ENCODE results near the gene POLR3A.

DNA sequence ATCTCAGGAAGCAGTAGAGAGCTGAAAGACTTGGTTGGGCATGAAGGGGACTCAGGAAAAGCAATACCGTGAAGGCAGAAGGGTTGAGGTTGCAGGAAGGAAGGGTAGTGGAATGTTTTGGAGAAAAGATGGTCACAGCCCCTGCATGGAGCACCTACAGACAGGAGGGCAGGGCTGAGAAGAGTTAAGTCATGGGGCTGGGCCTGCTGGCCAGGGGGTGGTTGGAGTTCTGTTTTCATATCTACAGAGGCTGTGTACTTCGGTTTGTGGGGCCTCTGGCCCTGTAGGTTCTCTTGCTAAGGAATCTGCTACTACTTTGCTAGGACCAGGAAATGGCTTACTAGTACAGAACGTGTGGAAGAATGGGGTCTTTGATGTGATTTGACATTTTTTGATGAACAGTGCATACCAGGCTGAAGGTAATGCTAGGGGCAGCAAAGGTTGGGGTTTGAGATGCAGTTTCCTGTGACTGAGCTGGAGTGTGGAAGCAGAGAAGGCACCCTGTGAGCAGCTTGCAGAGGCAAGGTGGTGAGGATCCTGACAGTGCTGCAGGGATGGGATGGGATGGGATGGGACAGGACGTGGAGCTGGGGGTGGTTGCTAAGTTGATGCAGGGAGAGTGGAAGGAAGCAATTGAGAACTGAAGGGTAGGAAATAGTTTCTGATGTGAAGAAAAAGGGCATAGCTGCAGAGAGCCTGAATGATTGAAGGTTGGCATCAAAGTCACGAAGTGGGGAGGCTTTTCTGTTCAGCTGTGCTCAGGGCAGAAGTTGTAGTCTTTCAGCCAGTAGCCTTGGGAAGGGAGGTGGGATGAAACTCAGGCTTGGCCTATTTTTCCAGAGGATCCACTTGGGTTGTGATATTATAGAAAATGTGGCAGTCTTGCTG lies 12.1 kb upstream of the POLR3A start:
- TF ChIP-seq, protein P1, sequence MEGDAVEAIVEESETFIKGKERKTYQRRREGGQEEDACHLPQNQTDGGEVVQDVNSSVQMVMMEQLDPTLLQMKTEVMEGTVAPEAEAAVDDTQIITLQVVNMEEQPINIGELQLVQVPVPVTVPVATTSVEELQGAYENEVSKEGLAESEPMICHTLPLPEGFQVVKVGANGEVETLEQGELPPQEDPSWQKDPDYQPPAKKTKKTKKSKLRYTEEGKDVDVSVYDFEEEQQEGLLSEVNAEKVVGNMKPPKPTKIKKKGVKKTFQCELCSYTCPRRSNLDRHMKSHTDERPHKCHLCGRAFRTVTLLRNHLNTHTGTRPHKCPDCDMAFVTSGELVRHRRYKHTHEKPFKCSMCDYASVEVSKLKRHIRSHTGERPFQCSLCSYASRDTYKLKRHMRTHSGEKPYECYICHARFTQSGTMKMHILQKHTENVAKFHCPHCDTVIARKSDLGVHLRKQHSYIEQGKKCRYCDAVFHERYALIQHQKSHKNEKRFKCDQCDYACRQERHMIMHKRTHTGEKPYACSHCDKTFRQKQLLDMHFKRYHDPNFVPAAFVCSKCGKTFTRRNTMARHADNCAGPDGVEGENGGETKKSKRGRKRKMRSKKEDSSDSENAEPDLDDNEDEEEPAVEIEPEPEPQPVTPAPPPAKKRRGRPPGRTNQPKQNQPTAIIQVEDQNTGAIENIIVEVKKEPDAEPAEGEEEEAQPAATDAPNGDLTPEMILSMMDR (IDR thresholded peaks at IDR 0.05), result no peak
- TF ChIP-seq POLR2A (IDR thresholded peaks at IDR 0.05), result no peak

Data from esophagus squamous epithelium (tissue), 4 donors.